Sigmoid colon (tissue), 7 donors: ENCODE measurements around the gene LPIN3. TPM values are rescaled to one million over a fixed set of nuclear protein-coding genes. Genes with fewer than 3 reads are reported as not detected.

ENCODE experiments used
- DNase-seq: peaks from one replicate; pipeline ENCODE4 v3.0.0-alpha.2; 2019
- H3K27ac ChIP-seq, 4 donors: fragments of 200-600 bp; sonication (generic); one replicate each; pipeline ENCODE4 v1.5.1; 2016 to 2019; ENCODE audit warnings: mild to moderate bottlenecking in 1 of 4
- H3K27me3 ChIP-seq, 3 donors: fragments of 200-600 bp; sonication (generic); one replicate each; pipeline ENCODE4 v1.5.1; 2019; ENCODE audit warnings: mild to moderate bottlenecking in 1 of 3
- H3K36me3 ChIP-seq, 4 donors: fragments of 200-600 bp; sonication (generic); one replicate each; pipeline ENCODE4 v1.5.1; 2016 to 2019
- H3K4me1 ChIP-seq, 4 donors: fragments of 200-600 bp; sonication (generic); one replicate each; pipeline ENCODE4 v1.5.1; 2017 to 2019
- H3K4me3 ChIP-seq, 4 donors: fragments of 200-600 bp; sonication (generic); one replicate each; pipeline ENCODE4 v1.5.1; 2017 to 2019; ENCODE audit warnings: mild to moderate bottlenecking in 2 of 4, moderate library complexity in 1 of 4
- H3K9me3 ChIP-seq, 4 donors: fragments of 200-600 bp in 3 of 4; sonication (generic) in 3 of 4; one replicate each; pipeline versions ENCODE4 v1.5.1 to v1.6.1; 2013 to 2019
- EP300 ChIP-seq, 4 donors: sonication (generic); formaldehyde crosslinking; IDR thresholded peaks; one replicate each; pipeline ENCODE4 v1.6.1; 2017; ENCODE audit warnings: antibody characterized with exemption in 4 of 4
- POLR2A ChIP-seq, 2 donors: fragments of 450-650 bp; IDR thresholded peaks; one replicate each; pipeline ENCODE4 v1.6.1; 2016; ENCODE audit warnings: antibody characterized with exemption in 2 of 2, mild to moderate bottlenecking in 2 of 2, moderate library complexity in 2 of 2
- POLR2AphosphoS5 ChIP-seq, 4 donors: sonication (generic); formaldehyde crosslinking; IDR thresholded peaks; one replicate each; pipeline ENCODE4 v1.6.1; 2017; ENCODE audit warnings: antibody characterized with exemption in 4 of 4
- WGBS, 2 donors: extraction: QIAGEN DNeasy Blood & Tissue Kit; methylation state at CpG; one replicate each; pipeline ENCODE4 v1.1.7; 2013; 5-methylcytosine and 5-hydroxymethylcytosine counted together
- intact Hi-C: fragments of 100-400 bp; cut with DNase I; formaldehyde crosslinking; loops from one replicate; pipeline ENCODE4 v1.15.1; 2023
- polyA plus RNA-seq, 3 donors: library from polyadenylated mRNA; stranded (reverse); fragments of 200-250 nt; gene quantifications; one replicate each; pipeline ENCODE4 v1.2.3, GENCODE V29; 2013
- total RNA-seq, 4 donors: library from RNA; depleted of rRNA; stranded (reverse); fragments of >200 nt; gene quantifications; one replicate each; pipeline ENCODE4 v1.1.0, GENCODE V29; 2016
- TF ChIP-seq, protein P1 (sequence below), 4 experiments: fragments of 450-650 bp in 3 of 4; fragments of 200-600 bp in 1 of 4; IDR thresholded peaks; one replicate each; pipeline ENCODE4 v1.5.1; 2016 to 2019; ENCODE audit warnings: antibody characterized with exemption in 4 of 4, mild to moderate bottlenecking in 3 of 4, moderate library complexity in 2 of 4
- donor health status: healthy with polysubstance abuse.
- donor health status: Bipolar disorder and iron deficiency.
- donor health status: healthy.

Gene LPIN3
- total and polyA plus RNA-seq, 7 donors = 6.7 to 50.9 (median 12.3) TPM

DNA sequence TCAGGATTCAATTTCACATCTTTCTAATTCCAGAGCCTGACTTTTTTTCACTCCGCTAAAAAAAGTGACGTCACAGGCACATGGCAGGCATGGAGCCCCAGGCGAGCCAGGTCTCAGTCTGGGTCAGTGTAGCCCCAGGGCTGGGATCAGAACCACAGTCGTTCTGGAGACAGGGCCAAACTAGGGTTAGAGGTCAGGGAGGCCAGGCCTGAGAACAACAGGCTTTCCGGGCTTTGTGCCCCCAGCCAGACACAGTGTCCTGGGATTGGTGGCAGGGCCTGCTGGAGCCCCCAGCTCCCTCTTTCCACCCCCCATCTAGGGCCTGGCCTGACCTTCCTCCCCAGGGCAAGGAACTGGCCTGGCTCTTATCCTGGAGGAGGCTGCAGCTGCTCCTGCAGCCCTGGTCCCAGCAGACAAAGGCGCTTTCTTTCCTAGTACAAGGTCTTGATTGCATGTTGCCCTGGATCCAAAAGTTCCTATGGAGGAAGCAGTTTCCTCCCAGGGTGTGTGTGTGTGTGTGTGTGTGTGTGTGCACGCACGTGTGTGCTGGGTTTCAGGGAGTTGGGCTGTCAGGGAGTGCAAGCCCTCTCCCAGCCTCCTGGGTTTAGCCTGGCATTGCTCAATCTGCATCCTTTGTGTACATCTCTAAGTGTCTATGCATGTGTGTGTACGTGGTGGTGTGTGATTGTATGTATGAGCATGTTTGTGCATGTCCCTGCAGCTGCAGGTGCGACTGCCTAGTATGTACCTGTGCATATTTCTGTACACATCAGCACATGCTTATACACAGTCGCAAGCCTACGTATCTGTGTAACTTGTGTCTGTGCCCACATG, 52.5 kb downstream of the LPIN3 start:
- Histone ChIP-seq H3K36me3 (no peaks in the 10 kb centered on the region), H3K4me3 (no peak overlapping the region), H3K27me3 (peaks cover 0 to 4% (median 0%) of the 10 kb centered on the region in 3 donors), H3K27ac (peak overlapping the region; percentile 31 to 66 (median 42)), H3K9me3 (no peaks in the 10 kb centered on the region), H3K4me1 (peaks cover 0 to 36% (median 11%) of the 10 kb centered on the region in 4 donors)
- peak in 3 of 4 donors; percentile 25 to 53 (median 31) for TF ChIP-seq POLR2AphosphoS5 (IDR thresholded peaks at IDR 0.05)
- TF ChIP-seq, protein P1, sequence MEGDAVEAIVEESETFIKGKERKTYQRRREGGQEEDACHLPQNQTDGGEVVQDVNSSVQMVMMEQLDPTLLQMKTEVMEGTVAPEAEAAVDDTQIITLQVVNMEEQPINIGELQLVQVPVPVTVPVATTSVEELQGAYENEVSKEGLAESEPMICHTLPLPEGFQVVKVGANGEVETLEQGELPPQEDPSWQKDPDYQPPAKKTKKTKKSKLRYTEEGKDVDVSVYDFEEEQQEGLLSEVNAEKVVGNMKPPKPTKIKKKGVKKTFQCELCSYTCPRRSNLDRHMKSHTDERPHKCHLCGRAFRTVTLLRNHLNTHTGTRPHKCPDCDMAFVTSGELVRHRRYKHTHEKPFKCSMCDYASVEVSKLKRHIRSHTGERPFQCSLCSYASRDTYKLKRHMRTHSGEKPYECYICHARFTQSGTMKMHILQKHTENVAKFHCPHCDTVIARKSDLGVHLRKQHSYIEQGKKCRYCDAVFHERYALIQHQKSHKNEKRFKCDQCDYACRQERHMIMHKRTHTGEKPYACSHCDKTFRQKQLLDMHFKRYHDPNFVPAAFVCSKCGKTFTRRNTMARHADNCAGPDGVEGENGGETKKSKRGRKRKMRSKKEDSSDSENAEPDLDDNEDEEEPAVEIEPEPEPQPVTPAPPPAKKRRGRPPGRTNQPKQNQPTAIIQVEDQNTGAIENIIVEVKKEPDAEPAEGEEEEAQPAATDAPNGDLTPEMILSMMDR (IDR thresholded peaks at IDR 0.05) = no peak
- WGBS, 2 donors = 67 to 78% methylated on average over 12 of the region's 12 CpGs
- intact Hi-C loops = no loop called here
- peak; percentile 88 for DNase-seq

DNA sequence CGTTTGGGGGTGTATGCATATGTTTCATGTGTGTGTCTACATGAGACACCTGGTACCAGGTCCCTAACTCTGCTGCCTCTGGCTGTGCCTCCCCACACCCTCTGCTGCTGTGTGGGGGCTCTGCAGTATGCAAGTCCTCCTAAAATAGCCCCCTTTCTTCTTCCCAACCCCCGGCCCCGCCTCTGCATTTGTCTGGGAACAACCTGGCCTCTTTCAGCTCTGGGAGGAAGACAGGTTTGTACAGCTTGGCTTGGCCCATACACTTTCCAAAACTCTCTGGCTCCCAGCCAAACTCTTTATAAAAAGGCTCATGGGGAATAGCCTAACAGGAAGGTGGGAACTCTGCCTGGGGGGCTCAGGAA, 53.1 kb downstream of the LPIN3 start:
- Histone ChIP-seq H3K4me1 (peaks cover 0 to 36% (median 11%) of the 10 kb centered on the region in 4 donors), H3K4me3 (no peak overlapping the region), H3K9me3 (no peaks in the 10 kb centered on the region), H3K36me3 (no peaks in the 10 kb centered on the region), H3K27me3 (peaks cover 0 to 4% (median 0%) of the 10 kb centered on the region in 3 donors), H3K27ac (peak overlapping the region in 3 of 4 donors; percentile 26 to 66 (median 41))
- DNase-seq = no peak
- TF ChIP-seq POLR2A (IDR thresholded peaks at IDR 0.05) = no peak
- TF ChIP-seq, protein P1 (IDR thresholded peaks at IDR 0.05) = no peak
- TF ChIP-seq EP300 (IDR thresholded peaks at IDR 0.05) = no peak
- no peak for TF ChIP-seq POLR2AphosphoS5 (IDR thresholded peaks at IDR 0.05)
- intact Hi-C loops = no loop called here
- 84 to 90% methylated on average over 3 of the region's 3 CpGs for WGBS, 2 donors

DNA sequence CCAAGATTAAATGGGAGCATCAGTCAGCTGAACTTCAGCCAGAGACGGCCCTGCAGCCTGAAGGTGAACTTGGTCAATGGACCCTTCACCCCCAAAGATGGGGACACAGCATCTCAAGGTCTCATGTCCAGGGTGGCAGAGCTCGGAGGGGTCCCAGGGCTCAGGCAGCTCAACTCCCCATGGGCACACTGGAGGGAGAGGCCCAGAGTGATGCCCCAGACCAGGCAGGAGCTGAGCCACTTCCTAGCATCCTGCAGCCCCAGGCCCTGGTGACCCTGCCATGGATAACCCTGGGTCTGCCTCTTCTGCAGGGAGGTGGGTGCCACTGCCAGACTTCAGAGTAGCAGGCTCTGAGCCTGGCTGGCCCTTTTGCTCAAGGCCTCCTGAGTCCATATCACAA, 53.5 kb downstream of the LPIN3 start:
- Histone ChIP-seq H3K36me3 (no peaks in the 10 kb centered on the region), H3K27me3 (peaks cover 0 to 4% (median 0%) of the 10 kb centered on the region in 3 donors), H3K4me3 (no peak overlapping the region), H3K4me1 (peaks cover 0 to 36% (median 11%) of the 10 kb centered on the region in 4 donors), H3K9me3 (no peaks in the 10 kb centered on the region), H3K27ac (peak overlapping the region in 3 of 4 donors; percentile 26 to 66 (median 41))
- 90 to 91% methylated on average over 2 of the region's 2 CpGs for WGBS, 2 donors
- no peak for TF ChIP-seq POLR2A (IDR thresholded peaks at IDR 0.05)
- TF ChIP-seq, protein P1 (IDR thresholded peaks at IDR 0.05) = no peak
- TF ChIP-seq POLR2AphosphoS5 (IDR thresholded peaks at IDR 0.05) = no peak
- TF ChIP-seq EP300 (IDR thresholded peaks at IDR 0.05) = no peak
- intact Hi-C loops = no loop called here
- DNase-seq = no peak

DNA sequence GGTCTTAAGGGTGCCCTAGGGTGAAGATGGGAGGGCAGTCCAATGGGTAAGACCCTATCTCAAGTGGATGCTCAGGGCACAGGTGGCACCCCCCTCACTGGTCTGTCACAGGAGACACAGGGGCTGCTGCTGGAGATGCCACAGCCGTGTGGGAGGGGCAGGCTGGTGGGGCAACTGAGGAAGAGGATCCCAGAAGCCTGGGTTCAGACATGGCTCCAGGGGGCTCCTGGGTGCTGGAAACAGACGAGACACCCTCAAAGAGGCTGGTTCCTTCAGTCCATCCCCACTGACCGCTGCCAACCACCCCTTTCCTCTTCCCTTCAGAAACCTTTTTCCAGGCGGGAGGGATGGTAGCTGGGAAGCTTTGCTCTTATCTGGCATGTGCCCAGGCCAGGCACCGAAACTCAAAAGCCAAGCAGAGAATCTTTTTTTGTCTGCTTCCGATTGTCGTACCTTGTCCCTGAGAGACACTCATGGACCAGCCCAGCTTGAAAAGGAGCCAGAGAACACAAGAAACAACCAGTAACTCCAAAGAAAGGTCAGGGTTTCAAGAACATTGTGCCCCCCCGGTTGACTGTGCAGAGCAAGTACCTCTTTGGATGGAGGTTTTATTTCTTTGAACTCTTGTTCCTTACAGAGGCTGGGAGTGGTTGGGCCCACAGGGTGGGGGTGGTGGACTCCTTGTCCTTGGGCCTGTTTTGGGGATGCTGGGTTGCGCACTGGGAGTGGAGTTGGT, 54.5 kb downstream of the LPIN3 start:
- Histone ChIP-seq H3K27me3 (peaks cover 0 to 4% (median 0%) of the 10 kb centered on the region in 3 donors), H3K36me3 (no peaks in the 10 kb centered on the region), H3K9me3 (no peaks in the 10 kb centered on the region), H3K4me1 (peaks cover 0 to 36% (median 11%) of the 10 kb centered on the region in 4 donors), H3K27ac (peak overlapping the region; percentile 8 to 50 (median 39)), H3K4me3 (no peak overlapping the region)
- WGBS, 2 donors = 86 to 89% methylated on average over 9 of the region's 9 CpGs
- no peak for TF ChIP-seq POLR2A (IDR thresholded peaks at IDR 0.05)
- no peak for TF ChIP-seq EP300 (IDR thresholded peaks at IDR 0.05)
- TF ChIP-seq, protein P1 (IDR thresholded peaks at IDR 0.05) = no peak
- TF ChIP-seq POLR2AphosphoS5 (IDR thresholded peaks at IDR 0.05) = no peak
- intact Hi-C loops = no loop called here
- DNase-seq = no peak
